K562 (cell line): ENCODE data around the gene CD244.

Experiments
- ATF1 ChIP-seq, 2 experiments: fragments of 450-650 bp in 1 of 2; IDR thresholded peaks; 2 replicates each; pipeline ENCODE4 v1.6.1; 2016; ENCODE audit warnings: missing compliant biosample characterization in 1 of 2, missing genetic modification characterization in 1 of 2
- FOXA1 ChIP-seq: fragments of 450-650 bp; IDR thresholded peaks from 2 replicates; pipeline ENCODE4 v1.6.1; 2016; ENCODE audit warnings: mild to moderate bottlenecking, borderline replicate concordance
- FOXK2 ChIP-seq, 2 experiments: fragments of 450-650 bp; IDR thresholded peaks in 1 of 2; conservative IDR thresholded peaks in 1 of 2; 2 replicates each; pipeline ENCODE4 v1.6.1; 2016; ENCODE audit warnings: low read depth in 2 of 2, mild to moderate bottlenecking in 1 of 2
- POLR2A ChIP-seq: fragments of 450-650 bp; conservative IDR thresholded peaks from 2 replicates; pipeline ENCODE4 v1.6.1; 2016
- POLR2AphosphoS5 ChIP-seq: IDR thresholded peaks from 2 replicates; pipeline ENCODE4 v1.6.1; 2011; ENCODE audit warnings: mild to moderate bottlenecking, low read depth, low read length, moderate library complexity; ENCODE audit not compliant: control insufficient read depth, insufficient read depth
- TCF7 ChIP-seq: sonication (generic); IDR thresholded peaks from 2 replicates; pipeline ENCODE4 v1.6.1; 2016; ENCODE audit warnings: antibody characterized with exemption, borderline replicate concordance

GRCh38 chr1:160876311-160876710, 13.6 kb upstream of the CD244 start:
- no peak for TF ChIP-seq FOXA1
- no peak for TF ChIP-seq FOXK2 (conservative IDR thresholded peaks at IDR 0.05 in 1 of 2, IDR thresholded peaks at IDR 0.05 in 1 of 2; ENCODE audit: low read depth in 2 of 2)
- no peak for TF ChIP-seq ATF1 (CRISPR knock-in tag; IDR thresholded peaks at IDR 0.05)
- no peak for TF ChIP-seq ATF1 (tag; IDR thresholded peaks at IDR 0.05)
- no peak for TF ChIP-seq TCF7
- TF ChIP-seq POLR2AphosphoS5: no peak
- TF ChIP-seq POLR2A: no peak
